Measurements from ENCODE around the gene FGF12.
"Not testable (repeated sequence)": the region's sequence is repeated elsewhere in the genome, so short reads cannot be mapped to it uniquely, and the experiment has no call there.

Gene FGF12

DNA sequence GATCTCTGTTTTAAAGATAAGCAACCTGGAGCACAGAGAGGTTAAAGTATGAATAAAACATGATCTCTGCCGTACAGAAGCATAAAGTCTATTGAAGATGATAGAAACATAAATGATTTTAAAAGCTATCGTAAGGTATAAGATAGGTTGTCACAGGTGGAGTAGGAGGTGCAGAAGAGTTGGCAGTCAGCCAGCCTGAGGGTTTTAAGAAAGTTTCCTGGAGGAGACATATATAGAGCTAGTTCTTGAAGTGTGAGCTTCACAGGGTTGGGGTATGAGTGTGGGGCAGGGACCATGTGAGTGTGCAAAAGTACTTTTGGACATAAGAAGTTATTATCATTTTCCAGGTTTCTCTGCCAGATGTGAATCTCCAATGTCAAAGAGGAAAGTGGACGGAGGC is 3.9 kb upstream of the FGF12 start:
- no peaks in the 10 kb centered on the region for H3K9me3 ChIP-seq (ENCODE audit: insufficient read depth, low read depth, low read length)
- H3K4me3 ChIP-seq (ENCODE audit: low read length): no peak overlapping the region
- no peak overlapping the region for H3K27ac ChIP-seq (ENCODE audit: low read depth, low read length)
- peaks cover 4% of the 10 kb centered on the region; the same call in 1 of the 2 replicates for H3K4me1 ChIP-seq (ENCODE audit: insufficient read depth, low read length)
- no peak overlapping the region for H3K9ac ChIP-seq (ENCODE audit: low read depth, low read length)
- WGBS: 96% methylated on average over 3 of the region's 3 CpGs
- peaks cover 3% of the 10 kb centered on the region; the same call in 1 of the 2 replicates for H3K27me3 ChIP-seq (ENCODE audit: insufficient read depth, low read length)
- no peaks in the 10 kb centered on the region for H3K36me3 ChIP-seq (ENCODE audit: insufficient read depth, low read length)

DNA sequence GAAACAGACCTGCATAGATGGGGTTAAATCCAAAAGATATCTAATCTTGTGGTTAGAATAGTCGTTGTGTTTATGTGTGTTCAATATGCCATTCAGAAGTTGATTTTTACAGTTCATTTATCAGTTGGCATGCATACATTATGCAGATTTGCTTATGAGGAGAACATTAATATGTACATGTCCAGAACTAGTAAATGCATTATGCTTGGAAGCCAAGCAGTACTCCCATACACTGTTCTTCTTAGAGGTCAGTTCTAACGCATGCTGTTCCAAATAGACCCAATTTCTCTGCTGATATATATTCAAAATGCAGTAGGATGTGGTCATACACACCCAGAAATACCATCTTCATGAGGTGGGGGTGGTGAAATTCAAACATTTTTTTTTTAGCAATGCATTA is 956 bp downstream of the FGF12 start:
- Histone ChIP-seq H3K9ac (ENCODE audit: low read depth, low read length) (no peak overlapping the region), H3K4me1 (ENCODE audit: insufficient read depth, low read length) (peaks cover 4% of the 10 kb centered on the region), H3K9me3 (ENCODE audit: insufficient read depth, low read depth, low read length) (no peaks in the 10 kb centered on the region), H3K27ac (ENCODE audit: low read depth, low read length) (no peak overlapping the region), H3K4me3 (ENCODE audit: low read length) (no peak overlapping the region), H3K27me3 (ENCODE audit: insufficient read depth, low read length) (peaks cover 10% of the 10 kb centered on the region; the same call in 1 of the 2 replicates), H3K36me3 (ENCODE audit: insufficient read depth, low read length) (no peaks in the 10 kb centered on the region)
- WGBS: 85% methylated on average over 2 of the region's 2 CpGs

DNA sequence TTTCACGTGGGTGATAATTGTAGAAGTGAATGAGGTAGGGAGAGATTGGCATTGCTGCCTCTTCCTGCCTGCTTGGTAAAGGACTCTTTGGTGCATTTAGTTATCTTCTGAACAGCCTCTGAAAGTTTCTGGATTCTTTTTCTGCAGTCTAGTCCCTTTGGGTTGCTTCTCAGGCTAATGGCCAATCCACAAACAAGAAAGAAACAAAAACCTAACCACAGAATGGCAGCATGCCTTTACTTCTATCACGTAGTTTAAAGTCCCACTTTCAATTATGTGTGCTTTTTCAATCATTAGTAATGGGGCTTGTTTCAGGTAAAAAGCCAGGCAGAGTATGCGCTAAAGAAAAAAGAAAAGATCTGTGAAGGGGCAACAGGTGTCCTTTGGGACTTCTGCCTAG is 7.4 kb downstream of the FGF12 start:
- Histone ChIP-seq H3K27me3 (ENCODE audit: insufficient read depth, low read length) (no peaks in the 10 kb centered on the region), H3K27ac (ENCODE audit: low read depth, low read length) (no peak overlapping the region), H3K4me3 (ENCODE audit: low read length) (no peak overlapping the region), H3K9ac (ENCODE audit: low read depth, low read length) (no peak overlapping the region), H3K4me1 (ENCODE audit: insufficient read depth, low read length) (peaks cover 23% of the 10 kb centered on the region; the same call in 1 of the 2 replicates), H3K9me3 (ENCODE audit: insufficient read depth, low read depth, low read length) (no peaks in the 10 kb centered on the region), H3K36me3 (ENCODE audit: insufficient read depth, low read length) (no peaks in the 10 kb centered on the region)
- 80% methylated on average over 3 of the region's 3 CpGs for WGBS

DNA sequence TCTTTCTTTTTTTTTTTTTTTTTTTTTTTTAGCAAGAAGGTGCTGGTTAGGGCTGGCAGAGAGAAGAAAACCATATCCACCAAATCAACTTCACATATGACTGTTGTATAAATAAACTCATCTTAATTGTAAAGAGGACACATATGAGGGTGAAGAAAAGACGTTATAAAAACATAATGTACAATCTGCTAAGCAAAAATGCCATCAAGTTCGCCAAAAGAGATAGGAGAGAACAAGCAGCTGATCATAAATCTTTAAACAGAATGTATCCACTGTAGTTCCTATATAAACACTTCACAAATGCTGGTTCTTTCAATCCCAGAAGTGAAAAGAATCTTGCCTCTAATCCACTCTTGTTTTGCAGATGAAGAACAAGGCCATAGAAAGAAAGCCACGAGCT is 9.2 kb downstream of the FGF12 start:
- H3K36me3 ChIP-seq (ENCODE audit: insufficient read depth, low read length): no peaks in the 10 kb centered on the region
- no peaks in the 10 kb centered on the region for H3K9me3 ChIP-seq (ENCODE audit: insufficient read depth, low read depth, low read length)
- peaks cover 23% of the 10 kb centered on the region; the same call in 1 of the 2 replicates for H3K4me1 ChIP-seq (ENCODE audit: insufficient read depth, low read length)
- WGBS: 67% methylated on average over 3 of the region's 3 CpGs
- no peak overlapping the region for H3K27ac ChIP-seq (ENCODE audit: low read depth, low read length)
- no peaks in the 10 kb centered on the region for H3K27me3 ChIP-seq (ENCODE audit: insufficient read depth, low read length)
- H3K4me3 ChIP-seq (ENCODE audit: low read length): no peak overlapping the region
- no peak overlapping the region for H3K9ac ChIP-seq (ENCODE audit: low read depth, low read length)

DNA sequence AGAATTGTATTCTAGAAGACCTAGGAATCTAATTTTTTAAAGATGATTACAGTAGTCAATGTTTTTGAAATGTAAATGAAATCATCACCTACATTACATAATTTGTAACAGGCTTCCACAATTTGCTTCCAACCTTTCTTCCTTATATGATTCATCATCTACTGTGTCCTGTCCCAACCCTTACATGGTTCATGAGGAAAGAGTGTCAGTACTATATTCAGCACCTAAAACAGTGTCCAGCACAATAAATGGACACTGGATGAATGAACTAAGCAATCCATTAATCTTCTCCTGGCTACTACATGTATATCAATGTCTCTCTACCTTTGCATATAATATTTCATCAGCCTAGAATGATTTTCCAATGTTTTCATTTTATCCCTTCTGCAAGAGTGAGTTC is 12.2 kb downstream of the FGF12 start:
- Histone ChIP-seq H3K4me1 (ENCODE audit: insufficient read depth, low read length) (peaks cover 23% of the 10 kb centered on the region; the same call in 1 of the 2 replicates), H3K4me3 (ENCODE audit: low read length) (no peak overlapping the region), H3K36me3 (ENCODE audit: insufficient read depth, low read length) (no peaks in the 10 kb centered on the region), H3K27me3 (ENCODE audit: insufficient read depth, low read length) (no peaks in the 10 kb centered on the region), H3K27ac (ENCODE audit: low read depth, low read length) (no peak overlapping the region), H3K9ac (ENCODE audit: low read depth, low read length) (no peak overlapping the region), H3K9me3 (ENCODE audit: insufficient read depth, low read depth, low read length) (peaks cover 6% of the 10 kb centered on the region; the same call in 1 of the 2 replicates)

DNA sequence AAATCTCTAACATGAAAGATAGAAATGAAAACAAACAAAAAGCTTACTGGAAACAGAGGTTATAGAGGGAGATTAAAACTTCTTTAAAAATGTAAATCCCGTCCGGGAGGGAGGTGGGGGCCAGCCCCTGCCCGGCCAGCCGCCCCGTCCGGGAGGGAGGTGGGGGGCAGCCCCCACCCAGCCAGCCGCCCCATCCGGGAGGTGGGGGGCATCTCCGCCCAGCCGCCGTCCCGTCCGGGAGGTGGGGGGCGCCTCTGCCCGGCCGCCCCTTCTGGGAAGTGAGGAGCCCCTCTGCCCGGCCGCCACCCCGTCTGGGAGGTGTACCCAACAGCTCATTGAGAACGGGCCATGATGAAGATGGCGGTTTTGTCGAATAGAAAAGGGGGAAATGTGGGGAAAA is 16.2 kb downstream of the FGF12 start:
- H3K4me3 ChIP-seq (ENCODE audit: low read length); H3K27me3 ChIP-seq (ENCODE audit: insufficient read depth, low read length); H3K27ac ChIP-seq (ENCODE audit: low read depth, low read length); H3K4me1 ChIP-seq (ENCODE audit: insufficient read depth, low read length); H3K36me3 ChIP-seq (ENCODE audit: insufficient read depth, low read length); H3K9me3 ChIP-seq (ENCODE audit: insufficient read depth, low read depth, low read length); H3K9ac ChIP-seq (ENCODE audit: low read depth, low read length): not testable (repeated sequence)
- WGBS: 97% methylated on average over 22 of the region's 22 CpGs

DNA sequence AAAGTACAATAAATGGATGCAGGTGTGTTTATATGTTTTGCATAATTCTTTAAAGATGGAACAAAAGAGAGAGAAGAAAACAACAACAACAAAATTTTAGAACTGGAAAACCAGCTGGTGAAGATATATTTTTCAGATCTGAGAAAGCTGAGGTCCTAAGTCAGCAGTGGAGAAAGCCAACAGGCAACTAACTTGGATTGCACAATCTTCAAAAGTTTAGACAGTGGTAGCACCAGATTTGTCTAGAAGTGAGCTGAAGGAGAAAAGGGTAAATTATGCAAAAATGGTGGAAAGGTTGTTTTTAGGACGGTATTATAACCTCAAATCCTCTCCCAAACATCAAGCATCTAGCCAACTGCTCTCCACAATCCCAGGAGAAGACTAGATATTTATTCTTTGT is 17.0 kb downstream of the FGF12 start:
- no CpG with 5 or more reads among the region's 1 CpG for WGBS
- Histone ChIP-seq H3K27me3 (ENCODE audit: insufficient read depth, low read length) (no peaks in the 10 kb centered on the region), H3K4me1 (ENCODE audit: insufficient read depth, low read length) (no peaks in the 10 kb centered on the region), H3K4me3 (ENCODE audit: low read length) (no peak overlapping the region), H3K27ac (ENCODE audit: low read depth, low read length) (no peak overlapping the region), H3K9ac (ENCODE audit: low read depth, low read length) (no peak overlapping the region), H3K36me3 (ENCODE audit: insufficient read depth, low read length) (no peaks in the 10 kb centered on the region), H3K9me3 (ENCODE audit: insufficient read depth, low read depth, low read length) (peaks cover 6% of the 10 kb centered on the region; the same call in 1 of the 2 replicates)

DNA sequence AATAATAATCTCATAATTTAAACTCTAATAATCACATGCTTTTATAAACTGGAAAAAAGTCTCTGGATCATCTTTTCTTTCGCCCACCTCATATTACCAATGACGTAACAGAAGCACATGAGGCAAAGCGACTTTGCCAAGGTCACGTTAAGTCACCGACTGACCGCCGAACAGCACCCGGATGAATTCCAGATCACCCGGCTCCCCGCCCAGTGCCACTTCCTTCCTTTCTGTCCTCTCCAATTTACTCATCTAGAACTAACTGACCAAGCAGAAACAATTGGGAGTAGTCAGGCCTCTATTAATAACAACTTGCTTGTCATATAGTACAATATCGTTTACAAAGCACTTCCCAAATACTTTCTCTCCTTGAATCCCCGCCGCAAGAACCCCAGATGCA is 21.1 kb downstream of the FGF12 start:
- Histone ChIP-seq H3K4me3 (ENCODE audit: low read length) (no peak overlapping the region), H3K4me1 (ENCODE audit: insufficient read depth, low read length) (peaks cover 2% of the 10 kb centered on the region), H3K9me3 (ENCODE audit: insufficient read depth, low read depth, low read length) (peaks cover 6% of the 10 kb centered on the region; the same call in 1 of the 2 replicates), H3K27me3 (ENCODE audit: insufficient read depth, low read length) (no peaks in the 10 kb centered on the region), H3K36me3 (ENCODE audit: insufficient read depth, low read length) (no peaks in the 10 kb centered on the region), H3K9ac (ENCODE audit: low read depth, low read length) (no peak overlapping the region), H3K27ac (ENCODE audit: low read depth, low read length) (no peak overlapping the region)
- 95% methylated on average over 13 of the region's 13 CpGs for WGBS

DNA sequence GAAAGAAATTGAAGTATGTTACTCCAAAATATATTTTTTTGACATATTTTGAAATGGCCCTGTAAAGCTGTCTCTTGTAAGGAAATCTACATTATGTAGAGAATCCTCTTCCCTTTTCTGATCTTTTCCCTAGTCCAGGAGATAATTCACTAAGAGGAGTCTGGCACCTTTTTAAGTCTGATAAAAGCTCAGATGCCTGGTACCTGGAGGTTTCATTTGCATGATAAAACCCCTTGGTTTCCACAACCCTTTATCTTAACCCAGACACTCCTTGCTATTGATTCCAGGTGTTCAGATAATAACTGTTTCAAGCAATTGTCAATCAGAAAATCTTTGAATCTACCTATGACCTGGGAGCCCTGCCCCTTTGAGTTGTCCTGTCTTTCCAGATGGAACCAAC is 26.5 kb downstream of the FGF12 start:
- no peak overlapping the region for H3K4me3 ChIP-seq (ENCODE audit: low read length)
- peak overlapping the region; percentile 7 for H3K27ac ChIP-seq (ENCODE audit: low read depth, low read length)
- H3K9ac ChIP-seq (ENCODE audit: low read depth, low read length): no peak overlapping the region
- no peaks in the 10 kb centered on the region for H3K36me3 ChIP-seq (ENCODE audit: insufficient read depth, low read length)
- H3K4me1 ChIP-seq (ENCODE audit: insufficient read depth, low read length): peaks cover 18% of the 10 kb centered on the region
- no peaks in the 10 kb centered on the region for H3K27me3 ChIP-seq (ENCODE audit: insufficient read depth, low read length)
- H3K9me3 ChIP-seq (ENCODE audit: insufficient read depth, low read depth, low read length): no peaks in the 10 kb centered on the region

DNA sequence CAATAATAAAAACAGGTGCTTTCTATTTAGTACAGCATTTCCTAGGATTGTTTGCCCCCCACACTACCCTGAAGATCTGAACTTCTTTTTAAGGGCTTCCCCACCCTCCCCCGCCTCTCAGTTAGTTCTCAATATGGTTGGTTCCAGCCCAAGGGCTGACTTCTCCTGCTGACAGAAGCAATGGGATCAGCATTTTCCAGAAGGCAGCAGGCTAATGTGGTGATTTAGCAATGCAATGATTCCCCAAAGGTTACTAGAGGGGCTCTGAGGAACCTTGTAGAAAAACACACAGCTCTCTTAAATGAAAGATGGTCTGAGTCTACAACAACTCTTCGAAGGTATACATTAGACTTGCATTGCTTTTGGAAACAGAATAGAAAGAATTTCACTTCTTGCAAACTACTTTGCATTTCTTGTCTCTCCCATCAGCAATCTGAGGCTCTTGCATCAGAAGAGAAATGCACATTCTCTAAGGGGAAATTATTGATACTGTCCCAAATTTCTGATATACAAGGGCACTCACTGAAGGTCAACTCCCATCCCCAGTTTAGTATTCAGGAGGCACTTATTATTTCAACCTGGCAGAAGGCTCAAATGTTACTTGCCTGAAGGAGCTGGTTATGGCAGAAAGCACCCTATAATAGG is 30.3 kb downstream of the FGF12 start:
- Histone ChIP-seq H3K9ac (ENCODE audit: low read depth, low read length) (no peak overlapping the region), H3K27me3 (ENCODE audit: insufficient read depth, low read length) (no peaks in the 10 kb centered on the region), H3K36me3 (ENCODE audit: insufficient read depth, low read length) (no peaks in the 10 kb centered on the region), H3K27ac (ENCODE audit: low read depth, low read length) (no peak overlapping the region), H3K4me3 (ENCODE audit: low read length) (no peak overlapping the region), H3K4me1 (ENCODE audit: insufficient read depth, low read length) (peaks cover 18% of the 10 kb centered on the region), H3K9me3 (ENCODE audit: insufficient read depth, low read depth, low read length) (no peaks in the 10 kb centered on the region)
- 100% methylated on average over 2 of the region's 2 CpGs for WGBS

DNA sequence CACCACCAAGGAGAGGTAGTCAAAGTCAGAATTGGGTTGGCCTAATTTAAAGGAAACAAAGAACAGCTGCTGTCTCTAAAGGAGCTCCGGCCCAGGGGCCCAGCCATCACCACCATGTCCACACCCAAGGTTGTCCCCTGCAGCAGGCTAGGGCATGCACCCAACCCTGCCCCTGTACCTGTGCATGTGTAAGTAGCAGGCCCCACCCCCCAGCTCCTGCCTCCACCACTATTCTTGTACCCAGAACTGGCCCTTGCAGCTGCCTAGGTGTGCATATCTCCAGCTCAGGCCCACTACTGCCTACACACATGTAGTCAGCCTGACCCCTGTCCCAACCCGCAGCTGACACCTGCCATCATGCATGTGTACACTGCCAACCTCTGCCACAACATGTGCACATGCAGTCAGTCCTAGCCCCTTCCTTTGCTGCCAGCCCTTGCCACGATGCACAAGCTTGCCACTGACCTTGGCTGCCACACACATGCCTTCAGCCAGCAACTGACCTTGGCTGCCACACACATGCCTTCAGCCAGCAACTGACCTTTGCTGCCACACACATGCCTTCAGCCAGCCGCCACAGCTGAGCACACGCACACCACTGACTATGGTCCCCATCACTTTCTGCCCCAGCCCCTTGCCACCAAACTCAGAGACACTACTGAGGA is 39.7 kb downstream of the FGF12 start:
- 93% methylated on average over 5 of the region's 5 CpGs for WGBS
- Histone ChIP-seq H3K9me3 (ENCODE audit: insufficient read depth, low read depth, low read length) (peaks cover 8% of the 10 kb centered on the region), H3K4me3 (ENCODE audit: low read length) (no peak overlapping the region)

More for the DNA sequence above, 39.7 kb downstream of the FGF12 start:
- H3K27me3 ChIP-seq (ENCODE audit: insufficient read depth, low read length): no peaks in the 10 kb centered on the region
- H3K27ac ChIP-seq (ENCODE audit: low read depth, low read length): no peak overlapping the region
- no peak overlapping the region for H3K9ac ChIP-seq (ENCODE audit: low read depth, low read length)
- H3K4me1 ChIP-seq (ENCODE audit: insufficient read depth, low read length): no peaks in the 10 kb centered on the region
- H3K36me3 ChIP-seq (ENCODE audit: insufficient read depth, low read length): no peaks in the 10 kb centered on the region
